Gastrocnemius medialis (tissue), 4 donors: Measurements from ENCODE around the gene FTL. TPM values are rescaled to one million over a fixed set of nuclear protein-coding genes. Genes with fewer than 3 reads are reported as not detected.

Experiments used
- ATAC-seq, 2 donors: fragments of 150-250 bp; one replicate each; pipeline ENCODE4 v1.9.1; 2016
- DNase-seq, 2 donors: peaks; one replicate each; pipeline ENCODE4 v3.0.0-alpha.2; 2019
- H3K27ac ChIP-seq, 4 donors: fragments of 200-600 bp; sonication (generic); 1 replicate in 1 of 4; 2 replicates in 3 of 4; pipeline ENCODE4 v1.5.1; 2016 to 2018; ENCODE audit warnings: mild to moderate bottlenecking in 2 of 4, moderate library complexity in 1 of 4
- H3K27me3 ChIP-seq, 3 donors: fragments of 200-600 bp; sonication (generic) in 2 of 3; 1 replicate in 1 of 3; 2 replicates in 2 of 3; pipeline versions ENCODE4 v1.5.1 to v1.6.0; 2016 to 2019; ENCODE audit warnings: mild to moderate bottlenecking in 1 of 3, moderate library complexity in 1 of 3
- H3K36me3 ChIP-seq, 2 donors: fragments of 200-600 bp; sonication (generic) in 1 of 2; one replicate each; pipeline ENCODE4 v1.5.1; 2017 to 2018
- H3K4me1 ChIP-seq, 2 donors: fragments of 200-600 bp; sonication (generic) in 1 of 2; one replicate each; pipeline ENCODE4 v1.5.1; 2016 to 2017; ENCODE audit warnings: mild to moderate bottlenecking in 2 of 2
- H3K4me3 ChIP-seq, 4 donors: fragments of 200-600 bp; sonication (generic) in 3 of 4; 1 replicate in 1 of 4; 2 replicates in 3 of 4; pipeline ENCODE4 v1.5.1; 2016 to 2019; ENCODE audit warnings: mild to moderate bottlenecking in 2 of 4
- H3K9me3 ChIP-seq, 3 donors: fragments of 200-600 bp; sonication (generic) in 2 of 3; 1 replicate in 1 of 3; 2 replicates in 2 of 3; pipeline ENCODE4 v1.5.1; 2016 to 2019
- CTCF ChIP-seq, 5 experiments: fragments of 450-650 bp in 3 of 5; fragments of 200-600 bp in 2 of 5; sonication (generic) in 2 of 5; IDR thresholded peaks in 4 of 5; conservative IDR thresholded peaks in 1 of 5; 1 replicate in 4 of 5; 2 replicates in 1 of 5; pipeline ENCODE4 v1.5.1; 2016 to 2019; ENCODE audit warnings: antibody characterized with exemption in 5 of 5, mild to moderate bottlenecking in 3 of 5, moderate library complexity in 3 of 5
- POLR2A ChIP-seq, 2 donors: fragments of 450-650 bp; IDR thresholded peaks; one replicate each; pipeline ENCODE4 v1.6.1; 2017; ENCODE audit warnings: antibody characterized with exemption in 2 of 2, mild to moderate bottlenecking in 2 of 2, moderate library complexity in 2 of 2
- in situ Hi-C, 4 donors: fragments of 200-750 bp; cut with MboI; loops; one replicate each; pipeline versions ENCODE4 v1.15.0 to v1.8.0; 2017; ENCODE audit warnings: low sequenced_read_pairs in 4 of 4
- intact Hi-C: fragments of 100-400 bp; cut with DNase I; formaldehyde crosslinking; loops from one replicate; pipeline ENCODE4 v1.15.1; 2023; ENCODE audit warnings: low total_unique reads
- total RNA-seq, 4 donors: library from RNA; depleted of rRNA; stranded (reverse); fragments of >200 nt; gene quantifications; one replicate each; pipeline versions ENCODE4 v1.1.0 to v1.2.3, GENCODE V29; 2016

FTL gene
- total RNA-seq, 4 donors from 2014 or later: 894 to 1,364 (median 1,121) TPM

GRCh38 chr19:48945817-48946216, 19.3 kb upstream of the FTL start:
- ATAC-seq: no peak
- no peak overlapping the region for H3K4me3 ChIP-seq
- H3K4me1 ChIP-seq: no peaks in the 10 kb centered on the region
- TF ChIP-seq CTCF (IDR thresholded peaks at IDR 0.05 in 4 of 5, conservative IDR thresholded peaks at IDR 0.05 in 1 of 5) (no peak), POLR2A (IDR thresholded peaks at IDR 0.05) (no peak)
- in situ Hi-C loops (no loop called here), intact Hi-C loops (no loop called here)
- H3K9me3 ChIP-seq: no peaks in the 10 kb centered on the region
- no peaks in the 10 kb centered on the region for H3K27me3 ChIP-seq
- DNase-seq: no peak
- H3K27ac ChIP-seq: no peak overlapping the region
- no peaks in the 10 kb centered on the region for H3K36me3 ChIP-seq

GRCh38 chr19:48946463-48947257, 18.4 kb upstream of the FTL start:
- Histone ChIP-seq H3K36me3 (no peaks in the 10 kb centered on the region), H3K27me3 (no peaks in the 10 kb centered on the region), H3K4me3 (no peak overlapping the region), H3K9me3 (no peaks in the 10 kb centered on the region), H3K27ac (no peak overlapping the region), H3K4me1 (no peaks in the 10 kb centered on the region)
- DNase-seq (no peak), ATAC-seq (peak in 1 of 2 donors; percentile 39)
- intact Hi-C loops: no loop called here
- in situ Hi-C loops: no loop called here
- TF ChIP-seq CTCF (IDR thresholded peaks at IDR 0.05 in 4 of 5, conservative IDR thresholded peaks at IDR 0.05 in 1 of 5): no peak
- no peak for TF ChIP-seq POLR2A (IDR thresholded peaks at IDR 0.05)

- H3K27me3 ChIP-seq: no peaks in the 10 kb centered on the region
- ATAC-seq (no peak), DNase-seq (no peak)
- no peaks in the 10 kb centered on the region for H3K4me1 ChIP-seq
- H3K36me3 ChIP-seq: no peaks in the 10 kb centered on the region
- in situ Hi-C loops (no loop called here), intact Hi-C loops (no loop called here)
- no peak overlapping the region for H3K4me3 ChIP-seq
- TF ChIP-seq CTCF (IDR thresholded peaks at IDR 0.05 in 4 of 5, conservative IDR thresholded peaks at IDR 0.05 in 1 of 5) (no peak), POLR2A (IDR thresholded peaks at IDR 0.05) (no peak)
- H3K27ac ChIP-seq: no peak overlapping the region
- H3K9me3 ChIP-seq: no peaks in the 10 kb centered on the region
Measured at GRCh38 chr19:48947258-48947542, 17.9 kb upstream of the FTL start.

GRCh38 chr19:48950159-48950558, 14.9 kb upstream of the FTL start:
- in situ Hi-C loops (loop anchor here in 1 of 4 donors (25.0 kb wide), 1 partner anchor 88 kb away; the partner anchor contains the start of genes PLEKHA4 and PPP1R15A), intact Hi-C loops (loop anchor here (5.0 kb wide), 1 partner anchor 73 kb away; no protein-coding TSS in a partner anchor)
- Histone ChIP-seq H3K4me3 (no peak overlapping the region), H3K27ac (no peak overlapping the region), H3K4me1 (peaks cover 4 to 6% of the 10 kb centered on the region in 2 donors), H3K36me3 (no peaks in the 10 kb centered on the region), H3K9me3 (no peaks in the 10 kb centered on the region), H3K27me3 (no peaks in the 10 kb centered on the region)
- no peak for DNase-seq
- ATAC-seq: no peak
- no peak for TF ChIP-seq CTCF (IDR thresholded peaks at IDR 0.05 in 4 of 5, conservative IDR thresholded peaks at IDR 0.05 in 1 of 5)
- TF ChIP-seq POLR2A (IDR thresholded peaks at IDR 0.05): no peak
